HG02840 (cell line): Measurements from ENCODE around the gene SETD1B.
"Not testable (repeated sequence)": the region's sequence is repeated elsewhere in the genome, so short reads cannot be mapped to it uniquely, and the experiment has no call there.

ENCODE experiments used
- ATAC-seq: cut with Tn5 transposase; IDR thresholded peaks from one replicate; pipeline ENCODE4 v1.9.1; 2021; ENCODE audit warnings: mild to moderate bottlenecking, moderate library complexity, moderate number of reproducible peaks; ENCODE audit not compliant: unreplicated experiment, low FRiP score

Gene SETD1B

GRCh38 chr12:121803861-121804416 lies at the start of gene SETD1B:
TSS of gene SETD1B (plus strand) at chr12:121804009. CDS start at chr12:121804738, 729 bp downstream.
- no peak for ATAC-seq

DNA sequence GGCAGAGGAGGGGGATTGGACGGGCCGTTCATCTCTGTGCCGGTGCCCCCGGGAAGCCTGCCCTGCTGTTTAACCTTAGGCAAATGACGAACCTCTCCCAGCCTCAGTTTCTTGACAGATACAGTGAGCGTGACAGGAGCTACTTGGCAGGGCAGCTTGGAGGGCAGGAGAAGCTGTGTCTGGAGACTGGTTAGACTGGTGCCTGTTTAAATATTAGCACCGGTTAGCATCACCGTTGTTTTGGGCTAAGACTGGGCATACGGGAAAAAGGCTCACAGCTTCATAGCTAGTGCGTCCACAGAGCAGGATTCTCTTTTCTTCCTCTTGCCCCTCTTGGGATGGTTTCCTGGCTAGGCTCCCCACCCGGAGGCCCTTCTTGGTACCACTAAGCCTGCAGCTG lies 49.0 kb upstream of the SETD1B start:
- ATAC-seq = no peak

DNA sequence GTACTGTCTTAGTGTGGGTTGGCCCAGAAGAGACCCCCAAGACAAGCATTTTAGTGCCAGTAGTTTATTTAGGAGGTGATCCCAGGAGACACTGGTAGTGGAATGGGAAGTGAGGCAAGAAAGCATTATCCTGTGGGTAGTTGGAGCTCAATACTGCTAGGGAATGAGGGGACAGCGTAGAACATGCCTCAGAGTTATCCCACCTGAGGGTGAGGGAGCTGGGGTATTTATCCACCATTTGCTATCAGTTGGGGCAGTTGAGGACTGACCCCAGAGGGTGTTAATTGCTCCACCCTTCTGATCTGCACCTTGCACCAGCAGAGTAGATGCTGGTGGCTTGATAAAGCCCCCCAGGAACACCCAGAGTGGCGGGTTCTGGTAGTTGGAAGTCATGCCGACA lies 48.2 kb upstream of the SETD1B start:
- ATAC-seq = no peak

DNA sequence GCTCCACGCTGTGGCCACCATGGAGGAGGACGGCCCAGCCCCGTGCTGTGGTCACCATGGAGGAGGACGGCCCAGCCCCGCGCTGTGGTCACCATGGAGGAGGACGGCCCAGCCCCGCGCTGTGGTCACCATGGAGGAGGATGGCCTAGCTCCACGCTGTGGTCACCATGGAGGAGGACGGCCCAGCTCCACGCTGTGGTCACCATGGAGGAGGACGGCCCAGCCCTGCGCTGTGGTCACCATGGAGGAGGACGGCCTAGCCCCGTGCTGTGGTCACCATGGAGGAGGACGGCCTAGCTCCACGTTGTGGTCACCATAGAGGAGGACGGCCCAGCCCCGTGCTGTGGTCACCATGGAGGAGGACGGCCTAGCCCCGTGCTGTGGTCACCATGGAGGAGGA lies 45.3 kb upstream of the SETD1B start:
- ATAC-seq = not testable (repeated sequence)

DNA sequence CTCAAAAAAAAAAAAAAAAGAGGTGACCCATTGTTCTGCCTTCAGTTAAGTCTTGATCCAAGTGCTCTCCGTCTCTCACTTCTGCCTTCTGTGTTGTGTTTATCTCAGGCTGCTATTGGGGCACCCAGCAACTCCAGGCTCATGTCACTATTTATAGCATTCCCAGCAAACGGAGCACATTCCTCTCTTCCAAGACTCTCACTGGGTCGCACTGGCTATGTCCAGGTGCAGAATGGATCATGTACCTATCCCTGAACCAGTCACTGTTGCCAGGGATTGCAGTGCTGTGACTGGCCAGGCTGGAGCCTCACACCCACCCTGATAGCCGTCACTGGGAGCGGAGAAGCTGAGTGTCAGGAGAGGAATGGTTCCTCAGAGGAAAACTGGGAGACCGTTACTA lies 41.5 kb upstream of the SETD1B start:
- ATAC-seq = no peak

DNA sequence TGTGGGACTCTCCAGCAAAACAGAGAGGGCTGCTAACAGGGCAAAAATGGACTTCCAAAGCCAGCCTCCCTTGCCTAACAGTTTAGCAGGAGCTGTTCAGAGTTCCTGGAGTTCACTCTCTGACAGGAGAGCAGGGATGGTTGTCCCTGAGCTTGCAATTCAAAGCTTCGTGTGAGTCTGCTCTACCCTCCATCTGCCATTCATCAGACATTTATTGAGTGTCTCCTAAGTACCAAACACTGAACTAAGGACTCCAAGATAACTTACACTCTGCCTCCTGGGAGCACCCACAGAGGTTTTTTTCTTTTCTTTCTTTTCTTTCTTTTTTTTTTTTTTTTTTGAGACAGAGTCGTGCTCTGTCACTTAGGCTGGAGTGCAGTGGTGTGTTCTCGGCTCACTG lies 39.0 kb upstream of the SETD1B start:
- no peak for ATAC-seq

GRCh38 chr12:121765573-121765972 lies 38.2 kb upstream of the SETD1B start:
- no peak for ATAC-seq

- ATAC-seq = no peak
Observed at GRCh38 chr12:121766290-121767039, 37.3 kb upstream of the SETD1B start.

DNA sequence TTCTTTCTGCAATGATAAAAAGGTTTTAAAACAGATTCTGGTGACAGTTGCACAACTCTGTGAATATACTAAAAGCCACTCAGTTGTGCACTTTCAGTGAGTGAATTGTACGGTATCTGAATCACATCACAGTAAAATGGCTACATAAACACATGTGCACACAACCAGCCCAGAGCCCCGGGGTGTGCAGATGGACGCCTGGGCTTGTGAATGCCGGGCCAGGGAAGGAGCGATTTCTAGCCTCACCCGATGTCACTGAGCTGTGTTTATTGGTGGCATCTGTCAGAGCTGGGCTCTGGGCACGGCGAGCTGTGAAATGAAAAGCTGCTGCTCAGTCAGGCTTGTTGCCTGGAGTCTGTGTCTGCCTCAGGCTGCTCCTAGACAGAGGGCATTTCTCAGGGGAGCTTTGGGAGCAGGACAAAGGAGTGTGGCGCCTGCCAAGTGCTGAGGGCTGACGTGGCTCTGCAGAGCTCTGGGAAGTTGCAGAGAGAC lies 36.2 kb upstream of the SETD1B start:
- no peak for ATAC-seq

- no peak for ATAC-seq
Observed at GRCh38 chr12:121769297-121769830, 34.4 kb upstream of the SETD1B start.

GRCh38 chr12:121769831-121770301 lies 33.9 kb upstream of the SETD1B start:
- ATAC-seq = no peak

- no peak for ATAC-seq
Observed at GRCh38 chr12:121770388-121770787, 33.4 kb upstream of the SETD1B start.

DNA sequence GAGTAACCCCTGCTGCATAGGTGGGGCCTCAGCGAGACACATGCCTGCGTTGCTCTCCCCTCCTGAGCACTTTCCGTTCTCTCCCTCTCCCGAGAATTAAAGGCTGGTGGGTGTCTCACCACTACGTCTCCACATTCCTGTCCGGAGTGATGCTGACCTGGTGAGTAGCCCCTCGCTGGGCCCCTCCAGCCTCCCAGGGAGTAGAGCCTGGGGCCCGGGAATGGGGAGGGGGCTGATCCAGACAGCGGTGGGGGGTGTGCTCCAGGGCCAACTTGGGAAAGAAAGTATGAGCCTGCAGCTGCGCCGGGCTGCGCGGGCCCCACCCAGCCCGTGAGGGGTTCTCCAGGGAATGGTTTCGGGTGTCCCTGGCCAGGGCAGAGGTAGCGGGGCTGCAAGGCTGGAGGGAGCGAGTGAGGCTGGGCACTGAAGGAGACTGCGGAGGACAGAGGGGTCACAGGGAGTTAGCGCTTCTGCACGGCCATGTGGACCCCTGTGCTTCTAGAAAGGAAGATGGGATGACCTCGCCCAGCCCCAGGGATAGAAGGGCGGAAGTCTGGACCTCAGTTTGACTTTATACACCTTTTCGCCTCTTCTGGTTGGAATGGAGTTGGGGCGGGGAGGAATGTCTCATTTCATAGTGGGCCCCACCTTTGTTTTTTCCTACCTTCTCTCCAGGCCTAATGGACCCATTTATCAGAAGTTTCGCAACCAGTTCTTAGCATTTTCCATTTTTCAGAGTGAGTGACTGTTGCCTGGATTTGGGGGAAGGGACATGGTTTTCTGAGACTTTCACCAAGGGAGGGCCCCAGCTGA lies 32.8 kb upstream of the SETD1B start:
- no peak for ATAC-seq

DNA sequence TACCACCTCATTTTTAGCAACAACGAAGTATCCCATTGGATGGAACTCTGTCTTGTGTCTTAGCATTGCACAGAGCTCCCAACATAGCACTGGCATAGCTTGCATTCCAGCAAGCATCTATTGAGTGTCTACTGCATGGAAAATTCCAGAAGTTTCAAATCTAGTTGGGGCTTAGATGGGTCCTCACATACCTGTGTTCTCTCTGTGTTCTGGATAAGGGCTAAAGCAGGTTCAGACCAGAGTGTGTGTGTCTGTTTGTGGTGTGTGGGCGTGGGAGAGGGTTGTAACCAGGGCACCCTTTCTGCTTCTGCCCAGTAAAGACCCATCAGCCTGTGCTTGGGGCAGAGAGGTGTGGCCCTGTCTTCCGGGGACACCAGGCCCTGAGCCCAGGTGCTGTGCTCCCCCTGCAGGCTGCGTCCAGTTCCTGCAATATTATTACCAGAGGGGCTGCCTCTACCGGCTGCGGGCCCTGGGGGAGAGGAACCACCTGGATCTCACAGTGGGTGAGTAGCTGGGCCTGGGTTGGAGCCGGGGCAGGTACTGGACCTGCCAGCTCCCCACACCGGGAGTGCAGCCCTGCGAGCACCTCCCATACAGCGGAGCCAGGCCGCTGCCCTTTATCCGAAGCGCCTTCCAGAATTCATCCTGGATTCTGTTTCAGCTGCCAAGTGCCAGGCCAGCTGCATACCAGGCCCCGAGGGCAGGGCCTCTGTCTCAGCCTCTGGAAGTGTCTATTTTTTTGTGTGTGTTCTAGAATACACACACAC lies 30.6 kb upstream of the SETD1B start:
- no peak for ATAC-seq

- ATAC-seq = no peak
Observed at GRCh38 chr12:121774968-121775474, 28.8 kb upstream of the SETD1B start.

- ATAC-seq = no peak
Observed at GRCh38 chr12:121775501-121775900, 28.3 kb upstream of the SETD1B start.

DNA sequence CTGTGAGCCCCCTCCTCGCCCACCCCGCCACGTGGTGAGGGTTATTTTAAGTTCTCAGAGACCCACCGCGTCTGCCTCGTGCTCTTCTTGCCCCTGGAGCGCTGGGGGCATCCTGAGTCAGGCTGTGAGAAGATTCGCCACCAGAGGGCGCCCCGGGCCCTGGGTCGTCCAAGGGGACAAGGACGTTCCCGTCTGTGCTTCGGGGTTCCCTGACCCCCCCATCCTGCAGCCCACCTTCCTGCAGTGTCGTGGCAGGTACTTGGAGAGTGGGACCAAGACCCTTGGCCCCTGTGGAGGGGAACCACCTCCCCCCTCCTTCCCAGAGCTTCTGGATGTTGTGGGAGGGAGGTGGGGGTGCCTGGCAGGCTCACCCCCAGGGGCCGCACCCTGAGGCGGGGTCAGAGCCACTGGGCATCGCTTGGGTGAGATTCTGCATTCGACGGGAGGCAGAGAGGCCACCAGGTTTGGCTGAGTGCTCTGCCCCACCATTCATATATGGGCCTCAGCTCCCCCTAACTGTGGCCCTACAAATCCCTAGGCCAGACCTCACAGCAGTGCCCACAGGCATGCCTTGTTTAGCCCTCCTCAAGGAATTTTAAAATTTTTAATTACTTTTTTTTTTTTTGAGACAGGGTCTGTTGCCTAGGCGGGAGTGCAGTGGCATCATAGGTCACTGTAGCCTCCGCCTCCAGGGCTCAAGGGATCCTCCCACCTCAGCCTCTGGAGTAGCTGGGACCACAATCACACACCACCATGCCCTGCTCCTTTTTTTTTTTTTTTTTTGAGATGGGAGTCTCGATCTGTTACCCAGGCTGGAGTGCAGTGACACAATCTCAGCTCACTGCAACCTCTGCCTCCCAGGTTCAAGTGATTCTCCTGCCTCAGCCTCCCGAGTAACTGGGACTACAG lies 27.4 kb upstream of the SETD1B start:
- no peak for ATAC-seq

DNA sequence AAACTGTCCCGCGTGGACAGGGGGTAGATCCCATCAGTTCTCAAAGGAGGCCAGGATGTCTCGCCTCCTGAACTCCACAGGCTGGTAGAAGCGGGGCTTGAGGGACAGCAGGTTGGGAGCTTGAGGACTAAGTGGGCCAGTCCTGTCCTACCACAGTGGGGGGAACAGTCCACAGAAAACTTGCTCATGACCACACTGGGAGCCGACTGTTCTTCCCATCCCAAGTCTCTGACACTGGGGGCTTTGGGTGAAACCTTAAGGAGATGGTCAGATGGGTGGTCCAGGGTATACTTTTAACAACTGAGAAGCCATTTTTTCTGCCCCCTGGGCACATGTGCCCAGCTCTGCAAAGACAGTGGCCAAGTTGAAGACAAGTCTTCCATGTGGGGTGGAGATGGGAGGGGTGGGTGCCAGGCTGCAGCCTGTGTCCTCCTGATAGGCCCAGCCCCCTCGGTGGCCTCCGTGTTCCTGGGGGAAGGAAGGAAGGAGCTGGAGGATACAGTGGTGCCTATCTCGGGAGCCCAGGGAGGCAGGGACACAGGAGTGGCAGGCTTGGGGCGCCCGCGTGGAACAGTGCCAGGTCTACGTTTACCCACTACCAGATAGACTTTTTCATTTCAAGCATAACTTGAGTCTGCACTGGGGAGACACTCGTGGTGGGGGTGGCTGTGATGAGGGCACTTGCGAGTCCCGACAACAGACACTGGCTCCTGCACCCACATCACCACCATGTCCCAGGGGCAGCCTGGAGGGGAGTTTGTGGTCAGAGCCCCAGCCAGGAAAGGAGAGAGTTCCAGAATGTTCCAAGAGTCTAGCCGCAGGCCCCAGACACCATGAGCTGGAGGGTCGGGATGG lies 25.0 kb upstream of the SETD1B start:
- ATAC-seq = no peak
